Chondrocyte (in vitro differentiated cells): Measurements from ENCODE around the gene MARK4. TPM values are rescaled to one million over a fixed set of nuclear protein-coding genes. Genes with fewer than 3 reads are reported as not detected.

Experiments used
- DNase-seq: peaks from one replicate; pipeline ENCODE4 v3.0.0; 2021; ENCODE audit warnings: mixed read lengths, low spot score
- H3K27ac Mint-ChIP-seq: one replicate; pipeline ENCODE4 v1.8.0; 2021; ENCODE audit warnings: mild to moderate bottlenecking, moderate library complexity, mixed read lengths; ENCODE audit not compliant: unreplicated experiment
- H3K27me3 Mint-ChIP-seq: 2 replicates; pipeline ENCODE4 v1.8.0; 2021; ENCODE audit warnings: low read depth, mixed read lengths
- H3K36me3 Mint-ChIP-seq: 2 replicates; pipeline ENCODE4 v1.8.0; 2021; ENCODE audit warnings: low read depth, mixed read lengths
- H3K4me1 Mint-ChIP-seq: 2 replicates; pipeline ENCODE4 v1.8.0; 2021; ENCODE audit warnings: low read depth, mild to moderate bottlenecking, mixed read lengths
- H3K4me3 Mint-ChIP-seq: one replicate; pipeline ENCODE4 v1.8.0; 2021; ENCODE audit warnings: mild to moderate bottlenecking, moderate library complexity, mixed read lengths; ENCODE audit not compliant: unreplicated experiment
- H3K9me3 Mint-ChIP-seq: 2 replicates; pipeline ENCODE4 v1.8.0; 2021; ENCODE audit warnings: low read depth, mixed read lengths
- total RNA-seq: library from RNA; stranded (reverse); gene quantifications from 3 replicates; pipeline ENCODE4 v1.2.1, GENCODE V29; 2021
- TF ChIP-seq, protein P1 (sequence below): fragments of 200-600 bp; sonication (generic); IDR thresholded peaks from 2 replicates; pipeline ENCODE4 v1.5.0; 2021; ENCODE audit warnings: antibody characterized with exemption, mild to moderate bottlenecking, moderate library complexity

Gene MARK4
- total RNA-seq, 1 donor from 2014 or later: 46.3 TPM

DNA sequence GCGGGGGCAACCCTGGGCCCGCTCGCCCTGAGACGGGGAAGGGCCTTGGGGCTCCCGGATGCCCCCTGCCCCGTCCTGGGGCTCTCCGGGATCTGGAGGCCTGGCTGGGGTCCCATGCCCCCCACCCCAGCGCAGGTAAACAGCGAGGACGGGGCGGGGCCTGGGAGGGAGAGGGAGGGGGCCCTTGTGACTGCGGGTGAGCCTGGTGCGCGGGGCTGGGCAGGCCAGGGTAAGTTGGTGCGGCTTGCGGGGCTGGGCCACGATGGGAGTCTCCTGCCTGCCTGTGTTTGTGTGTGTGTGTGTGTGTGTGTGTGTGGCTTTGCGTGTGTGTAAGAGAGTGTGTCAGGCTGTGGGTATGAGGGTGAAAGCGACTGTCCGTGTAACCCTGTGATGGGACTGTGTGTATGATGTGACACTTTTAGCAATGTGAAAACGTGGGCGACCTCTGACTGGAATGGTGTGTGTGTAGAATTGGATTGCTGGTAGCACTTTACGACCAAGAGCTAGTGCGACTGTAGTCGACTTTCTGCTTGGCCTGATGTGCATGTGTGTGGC, 89.9 kb downstream of the MARK4 start:
- TF ChIP-seq, protein P1, sequence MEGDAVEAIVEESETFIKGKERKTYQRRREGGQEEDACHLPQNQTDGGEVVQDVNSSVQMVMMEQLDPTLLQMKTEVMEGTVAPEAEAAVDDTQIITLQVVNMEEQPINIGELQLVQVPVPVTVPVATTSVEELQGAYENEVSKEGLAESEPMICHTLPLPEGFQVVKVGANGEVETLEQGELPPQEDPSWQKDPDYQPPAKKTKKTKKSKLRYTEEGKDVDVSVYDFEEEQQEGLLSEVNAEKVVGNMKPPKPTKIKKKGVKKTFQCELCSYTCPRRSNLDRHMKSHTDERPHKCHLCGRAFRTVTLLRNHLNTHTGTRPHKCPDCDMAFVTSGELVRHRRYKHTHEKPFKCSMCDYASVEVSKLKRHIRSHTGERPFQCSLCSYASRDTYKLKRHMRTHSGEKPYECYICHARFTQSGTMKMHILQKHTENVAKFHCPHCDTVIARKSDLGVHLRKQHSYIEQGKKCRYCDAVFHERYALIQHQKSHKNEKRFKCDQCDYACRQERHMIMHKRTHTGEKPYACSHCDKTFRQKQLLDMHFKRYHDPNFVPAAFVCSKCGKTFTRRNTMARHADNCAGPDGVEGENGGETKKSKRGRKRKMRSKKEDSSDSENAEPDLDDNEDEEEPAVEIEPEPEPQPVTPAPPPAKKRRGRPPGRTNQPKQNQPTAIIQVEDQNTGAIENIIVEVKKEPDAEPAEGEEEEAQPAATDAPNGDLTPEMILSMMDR: no peak
- DNase-seq: no peak

DNA sequence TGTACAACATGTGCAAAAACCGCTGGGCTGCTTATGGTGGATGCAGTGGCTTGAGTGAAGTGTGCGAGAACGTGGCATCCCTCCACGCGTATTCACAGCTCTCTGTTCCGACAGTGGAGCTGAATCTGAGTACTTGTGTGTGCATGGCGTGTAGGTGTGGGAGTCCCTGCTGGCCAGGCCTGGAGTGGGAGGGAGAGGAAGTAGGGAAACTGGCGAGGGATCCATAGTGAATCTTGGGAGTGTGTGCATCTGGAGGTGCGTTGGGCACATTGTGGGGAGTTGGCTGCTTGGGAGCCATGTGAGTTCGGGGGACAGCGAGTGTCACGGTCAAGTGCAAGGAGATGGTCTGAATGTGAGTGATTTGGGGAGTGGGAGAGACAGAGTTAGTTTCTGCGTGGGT, 91.8 kb downstream of the MARK4 start:
- Mint-ChIP-seq H3K4me1 (peaks cover 7% of the 10 kb centered on the region), H3K27ac (no peak overlapping the region), H3K36me3 (peaks cover 1% of the 10 kb centered on the region), H3K4me3 (no peak overlapping the region), H3K27me3 (peaks cover 5% of the 10 kb centered on the region), H3K9me3 (no peaks in the 10 kb centered on the region)
- TF ChIP-seq, protein P1: no peak
- no peak for DNase-seq

More for the DNA sequence above, 89.9 kb downstream of the MARK4 start:
- H3K4me3 Mint-ChIP-seq: no peak overlapping the region
- H3K9me3 Mint-ChIP-seq: no peaks in the 10 kb centered on the region
- H3K27ac Mint-ChIP-seq: no peak overlapping the region
- peaks cover 7% of the 10 kb centered on the region for H3K4me1 Mint-ChIP-seq
- peaks cover 1% of the 10 kb centered on the region for H3K36me3 Mint-ChIP-seq
- H3K27me3 Mint-ChIP-seq: peaks cover 5% of the 10 kb centered on the region

DNA sequence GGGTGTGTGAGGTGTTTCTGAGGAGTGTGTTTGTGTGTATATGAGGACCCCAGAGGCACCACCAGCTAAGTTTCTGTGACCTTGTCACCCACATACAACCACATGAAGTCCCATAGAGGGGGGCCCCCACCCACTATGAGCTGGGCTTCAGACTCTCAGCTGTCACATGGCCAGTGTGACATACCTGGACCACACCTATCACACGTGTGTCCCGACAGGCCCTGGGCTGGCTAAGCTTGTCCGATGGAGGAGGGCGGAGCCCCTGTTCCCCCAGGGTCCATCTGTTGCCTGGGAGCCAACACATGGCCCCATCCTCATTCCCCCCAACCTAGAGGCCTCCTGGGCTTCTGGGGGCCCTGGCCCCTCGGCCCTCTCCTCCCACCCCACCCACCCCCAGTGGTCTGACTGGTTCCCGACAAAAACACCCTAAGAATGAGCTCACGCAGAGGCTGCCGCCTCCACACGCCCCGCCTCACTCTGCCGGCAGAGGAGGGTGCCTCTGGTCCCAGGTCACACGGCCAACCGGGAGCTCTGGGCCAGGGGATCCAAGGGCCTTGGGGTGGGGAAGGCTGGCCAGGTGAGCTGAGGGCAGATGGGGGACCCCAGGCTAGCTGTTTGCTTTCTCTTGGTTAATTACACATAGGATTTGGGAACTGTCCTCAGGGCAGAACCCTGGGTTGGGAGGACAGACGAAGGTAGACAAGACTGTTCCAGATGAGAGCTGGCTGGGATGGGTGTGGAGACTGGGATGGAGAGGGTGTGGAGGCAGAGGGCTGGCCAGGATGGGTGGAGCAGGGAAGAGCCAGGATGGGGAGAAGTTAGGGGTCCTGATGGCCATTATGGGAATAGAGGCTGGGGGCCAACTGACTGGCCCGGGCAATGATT, 93.8 kb downstream of the MARK4 start:
- H3K9me3 Mint-ChIP-seq: no peaks in the 10 kb centered on the region
- no peak overlapping the region for H3K4me3 Mint-ChIP-seq
- peaks cover 4% of the 10 kb centered on the region for H3K4me1 Mint-ChIP-seq
- no peak overlapping the region for H3K27ac Mint-ChIP-seq
- H3K27me3 Mint-ChIP-seq: peaks cover 2% of the 10 kb centered on the region
- peaks cover 5% of the 10 kb centered on the region for H3K36me3 Mint-ChIP-seq
- DNase-seq: no peak
- TF ChIP-seq, protein P1: no peak

DNA sequence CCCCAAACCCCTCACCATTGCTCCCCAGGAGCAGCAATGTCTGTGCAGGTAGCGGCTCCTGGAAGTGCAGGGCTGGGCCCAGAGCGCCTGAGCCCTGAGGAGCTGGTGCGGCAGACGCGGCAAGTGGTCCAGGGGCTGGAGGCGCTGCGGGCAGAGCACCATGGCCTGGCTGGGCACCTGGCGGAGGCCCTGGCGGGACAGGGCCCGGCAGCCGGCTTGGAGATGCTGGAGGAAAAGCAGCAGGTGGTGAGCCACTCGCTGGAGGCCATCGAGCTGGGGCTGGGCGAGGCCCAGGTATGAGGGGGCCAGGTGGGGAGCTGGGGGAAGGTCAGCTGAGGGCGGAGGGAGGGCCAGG, 94.4 kb downstream of the MARK4 start:
- no peak for DNase-seq
- no peaks in the 10 kb centered on the region for H3K4me1 Mint-ChIP-seq
- H3K4me3 Mint-ChIP-seq: no peak overlapping the region
- peaks cover 7% of the 10 kb centered on the region for H3K36me3 Mint-ChIP-seq
- peaks cover 2% of the 10 kb centered on the region for H3K27me3 Mint-ChIP-seq
- H3K27ac Mint-ChIP-seq: no peak overlapping the region
- TF ChIP-seq, protein P1: no peak
- H3K9me3 Mint-ChIP-seq: no peaks in the 10 kb centered on the region

DNA sequence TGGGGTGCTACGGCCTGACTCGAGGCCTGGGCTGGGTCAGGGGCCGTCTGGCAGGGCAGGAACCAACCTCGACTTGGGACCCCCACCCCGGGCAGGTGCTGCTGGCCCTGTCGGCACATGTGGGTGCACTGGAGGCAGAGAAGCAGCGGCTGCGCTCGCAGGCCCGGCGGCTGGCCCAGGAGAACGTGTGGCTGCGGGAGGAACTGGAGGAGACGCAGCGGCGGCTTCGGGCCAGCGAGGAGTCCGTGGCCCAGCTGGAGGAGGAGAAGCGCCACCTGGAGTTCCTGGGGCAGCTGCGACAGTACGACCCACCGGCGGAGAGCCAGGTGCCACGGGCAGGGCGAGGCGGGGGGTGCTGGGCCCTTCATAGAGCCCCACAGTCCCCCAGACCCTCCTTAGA, 95.4 kb downstream of the MARK4 start:
- Mint-ChIP-seq H3K27me3 (peaks cover 2% of the 10 kb centered on the region), H3K4me3 (no peak overlapping the region), H3K36me3 (peaks cover 10% of the 10 kb centered on the region), H3K4me1 (no peaks in the 10 kb centered on the region), H3K27ac (no peak overlapping the region), H3K9me3 (no peaks in the 10 kb centered on the region)
- TF ChIP-seq, protein P1: no peak
- peak; percentile 87 for DNase-seq
